ENCODE results near the gene ATOSB.

ATOSB gene

GRCh38 chr9:35114113-35114839 is 1.4 kb downstream of the ATOSB start:
- DNase-seq (ENCODE audit: low read depth): peak; percentile 86
- TF ChIP-seq, protein P1, sequence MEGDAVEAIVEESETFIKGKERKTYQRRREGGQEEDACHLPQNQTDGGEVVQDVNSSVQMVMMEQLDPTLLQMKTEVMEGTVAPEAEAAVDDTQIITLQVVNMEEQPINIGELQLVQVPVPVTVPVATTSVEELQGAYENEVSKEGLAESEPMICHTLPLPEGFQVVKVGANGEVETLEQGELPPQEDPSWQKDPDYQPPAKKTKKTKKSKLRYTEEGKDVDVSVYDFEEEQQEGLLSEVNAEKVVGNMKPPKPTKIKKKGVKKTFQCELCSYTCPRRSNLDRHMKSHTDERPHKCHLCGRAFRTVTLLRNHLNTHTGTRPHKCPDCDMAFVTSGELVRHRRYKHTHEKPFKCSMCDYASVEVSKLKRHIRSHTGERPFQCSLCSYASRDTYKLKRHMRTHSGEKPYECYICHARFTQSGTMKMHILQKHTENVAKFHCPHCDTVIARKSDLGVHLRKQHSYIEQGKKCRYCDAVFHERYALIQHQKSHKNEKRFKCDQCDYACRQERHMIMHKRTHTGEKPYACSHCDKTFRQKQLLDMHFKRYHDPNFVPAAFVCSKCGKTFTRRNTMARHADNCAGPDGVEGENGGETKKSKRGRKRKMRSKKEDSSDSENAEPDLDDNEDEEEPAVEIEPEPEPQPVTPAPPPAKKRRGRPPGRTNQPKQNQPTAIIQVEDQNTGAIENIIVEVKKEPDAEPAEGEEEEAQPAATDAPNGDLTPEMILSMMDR (IDR thresholded peaks at IDR 0.05; ENCODE audit: control insufficient read depth, insufficient read depth, low read depth, low read length, missing control alignments): no peak
- H3K4me3 ChIP-seq (ENCODE audit: control insufficient read depth, low read depth, low read length): peak overlapping the region; percentile 71

- DNase-seq (ENCODE audit: low read depth): no peak
- H3K4me3 ChIP-seq (ENCODE audit: control insufficient read depth, low read depth, low read length): peak overlapping the region; percentile 42; the same call in 1 of the 2 replicates
- TF ChIP-seq, protein P1 (IDR thresholded peaks at IDR 0.05; ENCODE audit: control insufficient read depth, insufficient read depth, low read depth, low read length, missing control alignments): no peak
Observed at GRCh38 chr9:35112257-35113020, 3.2 kb downstream of the ATOSB start.

DNA sequence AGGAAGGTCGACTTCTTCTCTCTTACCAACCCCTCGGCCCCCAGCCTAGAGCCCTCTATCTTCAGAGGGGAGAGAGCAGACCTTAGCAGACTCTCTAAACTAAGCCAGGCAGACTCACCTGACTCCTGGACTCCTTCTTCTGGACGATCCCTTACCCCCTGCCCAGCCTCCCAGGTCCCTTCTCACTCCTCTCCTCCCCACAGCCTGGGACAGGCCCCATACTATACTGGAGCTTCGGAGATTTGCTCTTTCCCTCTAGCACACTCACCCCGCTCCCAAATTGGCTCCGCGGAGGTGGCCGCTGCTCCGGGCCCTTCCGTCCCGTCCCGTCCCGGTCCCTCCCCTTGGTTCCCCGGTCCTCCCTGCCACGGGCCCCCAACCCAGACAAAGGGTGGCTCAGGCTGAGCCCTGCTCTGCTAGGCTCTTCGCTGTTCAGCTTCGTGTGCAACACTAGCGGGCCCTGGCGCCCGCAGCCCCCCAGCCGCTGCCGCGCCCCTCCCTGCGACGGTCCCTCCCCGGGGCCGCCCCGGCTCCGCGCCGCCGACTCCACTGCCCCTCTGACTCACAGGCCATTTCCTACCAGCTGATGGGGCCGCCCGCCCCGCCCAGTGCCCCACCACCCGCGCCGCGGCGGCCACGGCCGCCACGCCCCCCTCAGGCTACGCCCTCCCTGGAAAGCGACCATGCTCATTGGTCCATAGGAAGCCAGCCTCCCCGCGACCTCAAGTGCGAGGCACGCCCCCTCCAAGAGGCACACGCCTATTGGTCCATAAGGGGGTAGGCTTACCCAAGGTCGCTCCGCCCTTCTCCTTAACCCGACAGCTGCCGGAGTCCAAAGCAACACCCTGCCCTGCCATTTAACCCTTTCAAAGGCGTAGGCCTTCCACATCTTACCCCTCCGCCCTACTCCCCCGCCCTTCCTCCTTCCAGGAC is 4.4 kb downstream of the ATOSB start:
- TF ChIP-seq, protein P1 (IDR thresholded peaks at IDR 0.05; ENCODE audit: control insufficient read depth, insufficient read depth, low read depth, low read length, missing control alignments): no peak
- peak; percentile 95 for DNase-seq (ENCODE audit: low read depth)
- H3K4me3 ChIP-seq (ENCODE audit: control insufficient read depth, low read depth, low read length): peak overlapping the region; percentile 94

DNA sequence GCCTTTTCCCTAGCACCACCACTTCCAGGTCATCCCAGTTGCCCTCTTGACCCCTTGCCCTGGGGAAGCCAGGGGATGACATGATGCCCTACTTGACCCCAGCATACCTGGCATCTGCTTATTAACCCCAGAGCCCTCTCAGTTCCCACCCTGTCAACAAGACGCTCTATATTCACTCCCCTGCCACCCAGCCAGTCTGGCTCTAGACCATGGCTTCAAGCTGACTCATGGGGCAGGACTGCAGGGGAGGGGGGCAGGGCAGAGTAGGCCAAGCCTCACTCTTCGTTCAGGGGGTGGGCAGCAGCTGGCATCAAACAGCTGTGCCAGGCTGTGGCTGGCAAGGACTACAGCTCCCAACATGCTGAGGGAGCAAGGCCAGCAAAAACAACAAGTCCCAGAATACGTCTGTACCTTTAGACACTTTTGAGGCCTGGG is 5.3 kb downstream of the ATOSB start:
- peak overlapping the region; percentile 94 for H3K4me3 ChIP-seq (ENCODE audit: control insufficient read depth, low read depth, low read length)
- no peak for DNase-seq (ENCODE audit: low read depth)
- TF ChIP-seq, protein P1 (IDR thresholded peaks at IDR 0.05; ENCODE audit: control insufficient read depth, insufficient read depth, low read depth, low read length, missing control alignments): no peak

DNA sequence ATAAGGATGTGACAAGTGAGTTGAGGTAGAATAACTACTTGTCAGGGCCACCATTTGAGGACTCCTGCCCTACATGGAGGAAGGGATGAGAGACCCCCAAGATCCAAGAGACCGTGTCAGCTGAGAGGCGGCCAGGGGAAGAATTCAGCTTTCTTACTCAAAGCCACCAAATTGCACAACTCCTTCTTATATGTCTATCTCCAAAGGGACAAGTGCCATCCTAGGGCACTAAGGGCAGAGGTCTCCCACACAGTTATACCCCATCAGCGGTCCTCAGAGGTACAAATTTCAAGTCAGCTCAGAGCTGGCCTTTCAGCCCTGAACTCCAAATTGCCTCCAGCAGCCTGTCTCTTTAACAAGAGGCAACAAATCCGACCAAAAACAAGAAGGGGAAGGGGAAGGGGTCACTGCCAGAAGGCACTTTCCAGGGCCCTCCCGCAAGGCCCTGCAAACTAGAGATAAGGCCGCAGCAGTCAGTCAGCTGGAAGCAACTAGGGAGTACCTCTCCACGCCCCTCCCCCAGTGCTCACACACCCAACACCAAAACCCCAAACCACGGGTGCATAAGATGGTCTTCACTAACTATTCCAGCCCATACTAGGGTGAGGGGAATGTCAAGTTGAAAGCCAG is 6.6 kb downstream of the ATOSB start:
- DNase-seq (ENCODE audit: low read depth): no peak
- H3K4me3 ChIP-seq (ENCODE audit: control insufficient read depth, low read depth, low read length): no peak overlapping the region
- TF ChIP-seq, protein P1 (IDR thresholded peaks at IDR 0.05; ENCODE audit: control insufficient read depth, insufficient read depth, low read depth, low read length, missing control alignments): no peak

DNA sequence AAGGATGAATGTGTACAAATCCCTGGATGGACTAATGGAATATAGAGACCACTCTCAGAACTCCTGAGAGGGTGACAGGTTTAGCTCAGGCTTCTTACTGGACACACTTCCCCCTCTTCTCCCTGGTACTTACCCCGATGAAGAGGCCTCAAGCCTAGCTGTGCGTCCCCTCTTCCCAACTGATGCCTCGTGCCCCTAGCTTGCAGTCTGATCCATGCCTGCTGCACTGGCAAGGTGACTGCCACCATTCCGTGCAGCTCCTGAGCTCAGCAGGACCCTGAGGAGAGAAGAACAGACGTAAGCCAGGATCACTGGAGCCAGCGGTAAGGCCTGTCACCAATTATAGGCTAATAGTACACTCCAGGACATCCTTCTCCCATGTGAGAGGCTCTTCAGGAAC is 7.2 kb downstream of the ATOSB start:
- TF ChIP-seq, protein P1 (IDR thresholded peaks at IDR 0.05; ENCODE audit: control insufficient read depth, insufficient read depth, low read depth, low read length, missing control alignments): no peak
- H3K4me3 ChIP-seq (ENCODE audit: control insufficient read depth, low read depth, low read length): no peak overlapping the region
- DNase-seq (ENCODE audit: low read depth): no peak

All from AG09309 (cell line).